AG04449 (cell line): ENCODE measurements around the gene MTF2.
A peak's percentile ranks its signal among the peaks of the same experiment; 100 is the strongest.
"Not testable (repeated sequence)": the region's sequence is repeated elsewhere in the genome, so short reads cannot be mapped to it uniquely, and the experiment has no call there.

ENCODE experiments used
- CTCF ChIA-PET: fragments of 350-600 bp; formaldehyde crosslinking; extraction: SDS; loops from one replicate; lab custom pipeline; 2021; ENCODE audit warnings: antibody characterized with exemption; lab: Yijun Ruan, JAX
- POLR2A ChIA-PET: fragments of 400-600, 350-600 bp; formaldehyde crosslinking; extraction: SDS; loops from one replicate; lab custom pipeline; 2020; ENCODE audit warnings: antibody characterized with exemption, inconsistent platforms; lab: Yijun Ruan, JAX
- DNase-seq: peaks from one replicate; pipeline ENCODE4 v3.0.0-alpha.2; 2010; ENCODE audit warnings: low read depth, low spot score
- H3K4me3 ChIP-seq: 2 replicates; pipeline ENCODE4 v1.5.1; 2011; ENCODE audit warnings: low read depth, mild to moderate bottlenecking, control low read depth, low read length
- TF ChIP-seq, protein P1 (sequence below): IDR thresholded peaks from one replicate; pipeline ENCODE4 v1.5.1; 2011; ENCODE audit warnings: mild to moderate bottlenecking, moderate library complexity, low read length, control low read depth, inconsistent platforms; ENCODE audit not compliant: insufficient read depth; ENCODE audit errors: missing control alignments

MTF2 gene

DNA sequence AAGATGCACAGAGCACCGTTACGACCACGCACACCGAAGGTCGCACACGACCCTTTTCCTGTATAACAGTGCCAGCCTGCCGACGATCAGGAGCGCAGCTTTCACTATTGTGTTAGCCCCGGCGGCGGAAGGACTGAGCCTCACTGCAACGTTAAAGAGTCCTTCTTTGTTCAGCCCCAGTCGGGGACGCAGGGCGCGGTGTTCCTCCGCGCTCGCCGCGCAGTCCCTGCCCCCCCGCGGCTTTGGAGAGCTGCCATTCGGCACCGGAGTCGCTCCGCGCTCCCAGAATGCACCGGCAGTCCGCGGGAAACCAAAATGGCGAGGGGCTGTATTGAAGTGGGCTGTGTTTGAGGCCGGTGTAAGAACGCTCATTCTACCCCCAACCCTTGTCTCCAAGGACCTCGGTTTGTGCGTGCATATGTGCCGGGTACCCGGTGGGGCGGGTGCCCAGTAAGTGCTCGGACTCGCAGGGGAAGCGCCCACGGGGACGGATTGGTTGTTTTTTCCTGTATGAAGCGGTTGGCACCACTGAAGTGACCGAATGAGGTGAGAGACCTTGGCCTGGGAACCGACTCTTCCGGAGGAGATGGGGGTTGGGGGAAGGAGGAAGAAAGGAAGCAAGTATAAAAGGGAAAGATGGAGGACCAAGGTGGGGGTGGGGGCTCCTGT lies at the start of gene MTF2:
MTF2 (plus strand) TSS at position 298 of the 669 bp plus-strand sequence; CDS start at position 542, 244 bp downstream.
- TF ChIP-seq, protein P1, sequence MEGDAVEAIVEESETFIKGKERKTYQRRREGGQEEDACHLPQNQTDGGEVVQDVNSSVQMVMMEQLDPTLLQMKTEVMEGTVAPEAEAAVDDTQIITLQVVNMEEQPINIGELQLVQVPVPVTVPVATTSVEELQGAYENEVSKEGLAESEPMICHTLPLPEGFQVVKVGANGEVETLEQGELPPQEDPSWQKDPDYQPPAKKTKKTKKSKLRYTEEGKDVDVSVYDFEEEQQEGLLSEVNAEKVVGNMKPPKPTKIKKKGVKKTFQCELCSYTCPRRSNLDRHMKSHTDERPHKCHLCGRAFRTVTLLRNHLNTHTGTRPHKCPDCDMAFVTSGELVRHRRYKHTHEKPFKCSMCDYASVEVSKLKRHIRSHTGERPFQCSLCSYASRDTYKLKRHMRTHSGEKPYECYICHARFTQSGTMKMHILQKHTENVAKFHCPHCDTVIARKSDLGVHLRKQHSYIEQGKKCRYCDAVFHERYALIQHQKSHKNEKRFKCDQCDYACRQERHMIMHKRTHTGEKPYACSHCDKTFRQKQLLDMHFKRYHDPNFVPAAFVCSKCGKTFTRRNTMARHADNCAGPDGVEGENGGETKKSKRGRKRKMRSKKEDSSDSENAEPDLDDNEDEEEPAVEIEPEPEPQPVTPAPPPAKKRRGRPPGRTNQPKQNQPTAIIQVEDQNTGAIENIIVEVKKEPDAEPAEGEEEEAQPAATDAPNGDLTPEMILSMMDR, result no peak
- ChIA-PET CTCF (interaction anchor here (1.1 to 2.9 kb wide), 13 partner anchors 10 to 765 kb away, joined by 3 to 23 read pairs (median 4); no protein-coding TSS in a partner anchor), POLR2A (interaction anchor here (0.7 to 2.0 kb wide), 7 partner anchors 9 to 1338 kb away, joined by 3 to 6 read pairs (median 3); no protein-coding TSS in a partner anchor)
- peak within 1 kb of the TSS; percentile 97 for H3K4me3 ChIP-seq
- DNase-seq, result peak; percentile 86

DNA sequence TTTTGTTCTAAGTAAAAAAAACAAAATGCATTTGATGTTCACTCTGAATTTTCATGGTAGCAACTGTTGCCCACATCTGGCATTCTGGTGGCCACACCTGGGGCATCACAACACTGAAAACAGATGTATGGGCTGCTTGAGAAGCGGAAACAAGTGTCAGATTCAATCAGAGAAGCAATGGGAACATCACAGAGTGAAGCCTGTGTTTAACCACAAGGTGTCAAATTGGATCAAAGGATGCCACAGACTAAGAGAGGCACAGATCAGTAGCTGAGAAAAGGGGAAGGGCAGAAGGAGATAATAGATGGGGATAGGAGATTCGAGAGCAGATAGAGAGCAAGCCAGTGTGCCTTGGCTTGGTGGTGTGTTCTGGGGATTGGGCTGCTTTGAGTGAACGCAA lies 49.8 kb upstream of the MTF2 start:
- no peak for DNase-seq
- no peak overlapping the region for H3K4me3 ChIP-seq
- TF ChIP-seq, protein P1, result no peak
- ChIA-PET POLR2A (no interaction called here), CTCF (interaction anchor here (1.1 kb wide), 1 partner anchor 8 kb away, joined by 3 read pairs; no protein-coding TSS in a partner anchor)

DNA sequence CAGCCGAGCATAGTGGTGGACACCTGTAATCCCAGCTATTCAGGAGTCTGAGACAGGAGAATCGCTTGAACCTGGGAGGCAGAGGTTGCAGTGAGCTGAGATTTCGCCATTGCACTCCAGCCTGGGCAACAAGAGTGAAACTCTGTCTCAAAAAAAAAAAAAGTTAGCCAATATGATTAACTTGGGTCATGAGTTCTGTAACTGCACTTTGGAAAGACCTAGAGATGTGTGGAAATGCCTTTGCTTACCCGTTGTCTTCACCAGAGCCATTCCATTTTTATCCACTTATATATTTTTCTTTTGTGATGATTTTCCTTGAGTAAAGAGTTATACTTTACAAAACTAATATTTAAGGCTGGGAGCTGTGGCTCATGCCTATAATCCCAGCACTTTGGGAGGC lies 48.9 kb upstream of the MTF2 start:
- H3K4me3 ChIP-seq, POLR2A ChIA-PET, DNase-seq: not testable (repeated sequence)
- CTCF ChIA-PET, result interaction anchor here (1.1 to 1.9 kb wide), 2 partner anchors 9 to 21 kb away, joined by 3 to 5 read pairs; no protein-coding TSS in a partner anchor

DNA sequence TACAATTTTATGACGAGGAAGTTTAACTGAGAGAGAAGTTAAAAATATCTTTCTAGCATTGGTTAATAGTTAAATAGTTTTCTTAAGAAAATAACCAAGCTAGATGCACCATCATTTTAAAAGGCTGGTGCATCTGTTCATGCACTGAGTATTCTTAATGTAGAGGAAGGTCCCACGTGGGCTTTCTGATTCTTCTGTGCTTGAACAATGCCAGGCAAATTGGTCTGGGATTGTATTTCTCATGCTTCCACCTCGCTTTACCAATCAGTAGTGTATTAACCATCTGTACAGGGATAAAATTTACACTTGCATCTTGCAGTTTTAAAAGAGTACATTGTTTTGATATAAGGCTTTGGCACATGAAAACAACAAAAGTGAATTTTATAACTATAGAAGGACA lies 47.4 kb upstream of the MTF2 start:
- H3K4me3 ChIP-seq, result no peak overlapping the region
- DNase-seq, result no peak
- TF ChIP-seq, protein P1, result no peak
- ChIA-PET POLR2A (no interaction called here), CTCF (interaction anchor here (1.2 to 1.9 kb wide), 3 partner anchors 22 to 38 kb away, joined by 3 to 5 read pairs (median 5); no protein-coding TSS in a partner anchor)

DNA sequence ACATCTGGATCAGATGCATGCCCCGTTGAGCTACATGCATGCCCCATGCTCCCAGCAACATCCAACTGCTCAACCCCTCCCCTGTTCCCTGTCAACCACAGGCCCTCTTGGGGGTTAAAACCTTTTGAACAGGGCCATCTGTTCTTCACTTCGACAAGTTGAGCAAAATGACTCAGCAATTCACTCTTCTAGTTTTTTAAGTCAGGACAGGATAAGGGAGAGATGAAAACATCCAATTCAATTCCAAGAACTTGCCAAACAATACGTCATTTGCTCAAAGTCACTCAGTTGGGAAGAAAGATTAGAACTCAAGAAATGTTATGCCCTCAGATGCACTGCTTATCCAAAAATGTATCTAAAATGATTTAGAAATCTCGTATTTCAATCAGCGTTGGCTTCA lies 46.1 kb upstream of the MTF2 start:
- CTCF ChIA-PET, result interaction anchor here (1.1 to 2.8 kb wide), 3 partner anchors 10 to 39 kb away, joined by 5 to 9 read pairs (median 6); no protein-coding TSS in a partner anchor
- POLR2A ChIA-PET, result interaction anchor here (0.5 kb wide), 1 partner anchor 19 kb away, joined by 3 read pairs; no protein-coding TSS in a partner anchor
- no peak overlapping the region for H3K4me3 ChIP-seq
- TF ChIP-seq, protein P1, result no peak
- no peak for DNase-seq

DNA sequence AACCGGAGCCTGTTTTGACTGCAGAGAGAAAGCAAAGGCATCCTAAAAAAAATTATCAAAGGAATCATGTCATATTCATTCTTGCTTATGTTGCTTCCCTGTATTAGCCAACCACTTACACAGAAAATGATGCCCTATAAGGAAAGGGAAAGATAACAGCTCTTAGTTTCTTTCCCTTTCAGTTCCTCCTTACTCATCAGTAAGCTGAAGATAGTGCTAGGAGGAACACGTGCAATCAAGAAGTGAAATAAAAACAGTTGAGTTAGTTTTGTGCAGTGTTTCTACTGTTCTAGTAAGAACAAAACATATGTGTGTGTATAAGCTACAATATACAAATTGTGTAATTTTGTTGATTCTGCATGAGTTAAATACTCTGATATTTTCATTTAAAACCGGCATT lies 45.3 kb upstream of the MTF2 start:
- ChIA-PET POLR2A (no interaction called here), CTCF (interaction anchor here (1.0 to 2.8 kb wide), 3 partner anchors 11 to 40 kb away, joined by 3 to 9 read pairs (median 5); no protein-coding TSS in a partner anchor)
- DNase-seq, result no peak
- TF ChIP-seq, protein P1, result no peak
- no peak overlapping the region for H3K4me3 ChIP-seq
